Stimulated activated CD4-positive, alpha-beta T cell treated with anti-CD3 and anti-CD28 coated beads, Interleukin-4, amount 100 ng/mL, for 48 hours (primary cell): Measurements from ENCODE around the gene SCYGR2.
"Not testable (repeated sequence)": the region's sequence is repeated elsewhere in the genome, so short reads cannot be mapped to it uniquely, and the experiment has no call there.

Experiments used
- DNase-seq, 2 donors: peaks; one replicate each; pipeline ENCODE4 v3.0.0-alpha.2; 2020; ENCODE audit warnings: low read depth in 2 of 2

The SCYGR2 gene, protein sequence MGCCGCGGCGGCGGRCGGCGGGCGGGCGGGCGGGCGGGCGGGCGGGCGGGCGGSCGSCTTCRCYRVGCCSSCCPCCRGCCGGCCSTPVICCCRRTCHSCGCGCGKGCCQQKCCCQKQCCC

DNA sequence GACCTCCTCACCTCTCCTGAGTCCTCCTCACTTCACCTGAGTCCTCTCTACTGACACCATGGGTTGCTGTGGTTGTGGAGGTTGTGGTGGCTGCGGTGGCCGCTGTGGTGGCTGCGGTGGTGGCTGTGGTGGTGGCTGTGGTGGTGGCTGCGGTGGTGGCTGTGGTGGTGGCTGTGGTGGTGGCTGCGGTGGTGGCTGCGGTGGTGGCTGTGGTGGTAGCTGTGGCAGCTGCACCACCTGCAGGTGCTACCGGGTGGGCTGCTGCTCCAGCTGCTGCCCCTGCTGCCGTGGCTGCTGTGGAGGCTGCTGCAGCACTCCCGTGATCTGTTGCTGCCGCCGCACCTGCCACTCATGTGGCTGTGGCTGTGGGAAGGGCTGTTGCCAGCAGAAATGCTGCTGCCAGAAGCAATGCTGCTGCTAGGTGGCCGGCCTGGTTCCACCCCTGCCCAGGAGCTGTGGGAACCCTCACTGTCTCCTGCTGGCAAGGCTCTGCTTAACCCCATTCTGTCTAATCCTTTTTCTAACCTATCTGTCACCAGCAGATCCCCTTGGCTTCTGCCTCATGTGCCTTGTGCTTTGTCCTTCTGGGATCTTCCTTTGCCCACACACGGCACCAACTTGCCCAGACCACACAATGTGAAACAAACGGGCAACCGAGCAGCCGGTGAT is at the start of gene SCYGR2:
Gene SCYGR2 (plus strand): TSS at position 59 of the 669 bp plus-strand sequence. CDS start 0 bp downstream, at position 59.
- DNase-seq: not testable (repeated sequence)

DNA sequence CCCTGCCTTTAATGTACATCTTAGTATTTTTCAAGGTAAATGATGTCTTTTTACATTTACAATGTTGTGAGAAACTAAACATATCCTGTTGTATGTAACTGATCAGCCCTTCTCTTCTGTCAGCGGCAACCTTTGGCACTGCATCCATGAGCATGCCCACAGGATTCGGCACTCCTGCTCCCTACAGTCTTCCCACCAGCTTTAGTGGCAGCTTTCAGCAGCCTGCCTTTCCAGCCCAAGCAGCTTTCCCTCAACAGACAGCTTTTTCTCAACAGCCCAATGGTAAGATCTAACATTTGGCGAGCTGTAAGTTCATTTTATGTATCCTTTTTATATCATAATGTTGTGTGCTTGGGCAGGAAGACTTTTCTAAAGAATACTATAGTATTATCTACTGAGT is 46.9 kb upstream of the SCYGR2 start:
- no peak for DNase-seq

DNA sequence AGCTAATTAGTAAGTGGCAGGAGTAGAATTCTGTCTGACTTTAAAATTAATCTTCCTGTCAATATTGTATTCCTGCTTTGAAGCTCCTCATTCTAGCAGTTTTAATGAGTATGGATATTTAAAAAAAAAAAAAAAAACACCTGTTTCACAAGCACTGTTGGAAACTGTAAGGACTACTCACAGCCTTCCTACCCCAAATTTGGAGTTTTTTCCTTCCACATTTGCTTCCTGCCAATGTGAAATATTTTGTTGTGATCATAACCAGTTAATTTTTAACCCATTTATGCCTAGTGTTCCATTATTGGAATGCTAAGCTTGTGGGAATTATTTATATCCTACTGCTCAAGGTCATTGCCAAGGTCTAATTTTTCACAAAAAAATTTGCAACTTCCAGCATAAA is 36.1 kb upstream of the SCYGR2 start:
- DNase-seq: no peak

DNA sequence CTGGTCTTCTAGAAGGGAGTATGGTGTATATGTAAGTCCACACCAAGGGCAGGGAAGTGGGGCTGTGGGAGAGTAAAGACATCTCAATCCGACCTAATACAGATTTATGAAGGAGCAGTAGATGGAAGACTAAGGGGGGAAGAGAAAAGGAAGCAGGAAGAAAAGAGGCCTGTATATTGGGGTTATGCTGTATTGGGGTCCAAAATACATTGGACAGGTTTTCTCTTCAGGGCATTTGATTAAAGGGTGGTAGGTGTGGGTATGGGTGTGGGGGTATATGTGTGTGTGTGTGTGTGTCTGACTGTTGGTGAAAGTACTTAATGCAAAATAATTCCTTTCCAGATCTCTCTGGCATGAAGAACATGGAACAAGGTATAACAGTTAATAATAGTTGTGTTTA is 33.6 kb upstream of the SCYGR2 start:
- DNase-seq: no peak

DNA sequence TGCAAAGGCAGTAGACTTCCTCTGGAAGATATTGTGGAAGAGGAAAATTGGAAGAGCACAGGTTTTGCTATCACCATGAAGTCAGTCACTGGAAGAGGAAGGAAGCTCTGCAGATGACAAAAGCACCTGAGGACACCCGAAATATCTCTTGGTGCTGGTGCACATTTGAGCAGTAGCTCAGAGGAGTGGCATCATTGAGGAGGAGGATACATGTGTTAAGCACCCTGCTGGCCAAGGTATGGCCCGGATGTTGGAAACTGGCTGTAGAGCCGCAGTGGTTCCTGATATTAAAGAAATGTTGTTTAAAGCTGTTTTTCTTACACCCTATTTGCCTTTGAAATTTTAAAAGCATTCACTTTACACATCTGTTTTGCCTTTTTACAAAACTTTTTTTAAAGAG is 32.7 kb upstream of the SCYGR2 start:
- no peak for DNase-seq

DNA sequence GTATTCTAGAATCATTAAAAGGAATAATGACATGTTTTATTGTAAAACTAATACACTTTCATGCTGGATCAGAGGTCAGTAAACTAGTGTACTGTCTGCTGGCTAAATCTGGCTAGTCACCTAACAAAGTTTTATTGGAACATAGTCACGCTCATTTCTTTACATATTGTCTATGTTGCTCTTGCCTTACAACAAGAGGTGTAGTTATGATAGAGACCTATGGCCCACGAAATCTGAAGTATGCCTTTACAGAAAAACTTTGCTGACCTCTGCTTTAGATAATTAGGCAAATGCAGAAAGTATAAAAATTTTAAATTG is 29.9 kb upstream of the SCYGR2 start:
- no peak for DNase-seq

DNA sequence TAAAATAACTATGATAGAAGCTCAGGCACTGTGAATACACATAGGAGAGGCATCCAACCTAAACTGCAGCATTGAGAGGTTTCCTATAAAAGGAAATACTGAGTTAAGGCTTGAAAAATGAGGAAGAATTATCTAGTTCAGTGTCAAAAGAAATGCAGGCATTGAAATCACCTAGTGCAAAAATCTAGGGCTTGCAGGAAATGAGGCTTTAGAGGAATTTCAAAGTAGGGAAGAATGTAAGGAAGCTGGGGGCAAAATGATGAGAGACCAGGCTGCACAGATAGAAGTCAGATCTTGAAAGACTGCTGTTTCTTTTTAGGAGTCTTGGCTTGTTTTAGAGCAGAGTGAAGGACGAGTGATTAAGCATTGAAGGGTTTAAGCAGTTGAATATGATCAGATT is 28.1 kb upstream of the SCYGR2 start:
- DNase-seq: no peak

DNA sequence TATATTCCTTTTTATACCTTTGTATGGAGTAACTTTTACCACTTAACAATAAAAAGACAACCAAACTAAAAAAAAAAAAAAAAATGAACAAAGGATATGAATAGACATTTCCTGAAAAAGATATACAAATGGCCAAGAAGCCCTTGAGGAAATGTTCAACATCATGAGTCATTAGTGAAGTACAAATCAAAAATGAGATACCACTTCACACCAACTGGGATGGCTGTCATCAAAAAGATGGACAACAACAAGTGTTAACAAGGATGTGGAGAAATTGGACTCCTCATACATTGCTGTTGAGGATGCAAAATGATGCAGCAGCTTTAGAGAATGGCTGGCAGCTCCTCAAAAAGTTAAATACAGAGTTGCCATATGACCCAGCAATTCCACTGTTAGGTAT is 22.6 kb upstream of the SCYGR2 start:
- DNase-seq: no peak

DNA sequence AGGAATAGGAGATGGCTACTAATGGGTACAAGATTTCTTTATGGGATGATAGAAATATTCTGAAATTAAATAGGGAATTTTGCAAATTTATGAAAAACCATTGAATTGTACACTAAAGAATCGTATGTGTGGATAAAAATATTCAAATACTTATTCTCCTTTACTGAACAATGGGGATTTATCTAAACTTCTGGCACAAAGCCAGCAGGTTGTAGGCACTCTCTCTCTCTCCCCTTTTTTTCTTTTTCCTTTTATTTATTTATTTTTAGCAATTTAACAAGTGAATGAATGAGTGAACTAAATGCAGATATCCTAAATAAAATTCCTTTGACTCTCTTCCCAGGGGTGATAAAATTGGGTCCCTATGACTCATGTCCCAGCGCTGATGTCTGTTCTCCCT is 21.9 kb upstream of the SCYGR2 start:
- no peak for DNase-seq

DNA sequence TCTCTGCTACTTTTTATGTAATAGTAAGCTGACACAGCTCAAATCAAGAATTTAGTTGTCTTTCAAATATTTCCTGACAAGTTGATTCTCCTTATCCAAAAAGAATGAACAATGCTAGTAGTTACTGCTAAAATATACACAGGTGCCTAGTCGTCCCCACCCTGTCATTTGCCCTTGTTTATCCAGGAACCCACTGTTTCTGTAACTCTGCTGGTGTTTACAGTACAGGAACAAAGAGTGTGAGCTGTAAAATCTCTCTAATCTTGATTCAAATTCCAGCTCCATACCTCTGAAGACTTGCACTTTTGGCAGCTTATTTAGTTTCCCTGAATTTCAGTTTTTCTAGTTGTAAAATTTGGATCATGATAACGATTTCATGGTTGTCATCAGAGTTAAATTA is 21.1 kb upstream of the SCYGR2 start:
- DNase-seq: no peak

DNA sequence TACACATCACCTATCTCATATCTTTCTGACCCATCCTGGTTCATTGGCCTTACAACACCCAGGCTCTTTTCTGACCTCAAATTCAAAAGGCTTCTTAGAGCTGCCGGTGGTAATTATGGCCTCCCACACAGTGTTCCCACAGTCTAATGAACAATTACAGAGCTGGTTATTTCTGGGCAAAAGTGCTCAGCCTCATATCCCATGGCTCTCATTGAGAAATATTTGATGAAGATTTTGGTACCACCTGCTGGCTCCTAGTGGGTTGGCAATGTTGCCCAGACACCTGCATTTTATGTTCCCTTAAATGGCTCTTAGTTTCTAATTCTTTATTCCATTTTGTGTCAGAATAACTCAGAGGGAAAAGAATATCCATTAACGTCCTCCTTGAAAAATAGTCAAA is 20.1 kb upstream of the SCYGR2 start:
- no peak for DNase-seq

DNA sequence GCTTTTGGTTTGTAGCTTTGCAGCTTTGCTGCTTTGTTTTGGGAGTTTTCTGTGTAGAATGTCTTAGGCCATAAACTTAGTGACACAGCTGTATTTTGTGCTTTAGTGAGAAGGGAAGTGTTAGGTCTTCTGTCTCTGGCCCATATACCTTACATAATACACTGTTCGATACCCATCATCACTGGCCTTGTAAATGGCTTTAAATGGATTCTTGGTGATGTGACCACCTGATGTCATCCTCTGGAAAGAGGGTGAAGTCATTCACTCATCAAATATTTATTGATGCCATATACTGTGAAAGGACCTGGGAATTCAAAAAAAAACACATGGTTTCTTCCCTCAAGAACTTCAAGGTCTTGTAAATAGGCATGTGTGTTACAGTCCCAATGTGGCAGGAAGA is 18.9 kb upstream of the SCYGR2 start:
- DNase-seq: no peak

DNA sequence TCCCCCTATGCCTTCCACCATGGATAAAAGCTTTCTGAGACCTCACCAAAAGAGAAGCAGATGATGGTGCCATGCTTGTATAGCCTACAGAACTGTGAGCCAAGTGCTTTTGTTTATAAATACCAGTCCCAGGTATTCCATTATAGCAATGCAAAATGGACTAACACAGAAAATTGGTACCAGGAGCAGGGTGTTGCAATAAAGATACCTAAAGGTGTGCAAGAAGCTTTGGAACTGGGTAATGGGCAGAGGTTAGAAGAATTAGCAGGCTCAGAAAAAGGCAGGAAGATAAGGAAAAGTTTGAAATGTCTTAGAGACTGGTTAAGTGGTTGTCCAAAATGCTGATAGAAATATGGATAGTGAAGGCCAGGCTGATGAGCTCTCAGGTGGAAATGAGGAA is 16.3 kb upstream of the SCYGR2 start:
- no peak for DNase-seq

DNA sequence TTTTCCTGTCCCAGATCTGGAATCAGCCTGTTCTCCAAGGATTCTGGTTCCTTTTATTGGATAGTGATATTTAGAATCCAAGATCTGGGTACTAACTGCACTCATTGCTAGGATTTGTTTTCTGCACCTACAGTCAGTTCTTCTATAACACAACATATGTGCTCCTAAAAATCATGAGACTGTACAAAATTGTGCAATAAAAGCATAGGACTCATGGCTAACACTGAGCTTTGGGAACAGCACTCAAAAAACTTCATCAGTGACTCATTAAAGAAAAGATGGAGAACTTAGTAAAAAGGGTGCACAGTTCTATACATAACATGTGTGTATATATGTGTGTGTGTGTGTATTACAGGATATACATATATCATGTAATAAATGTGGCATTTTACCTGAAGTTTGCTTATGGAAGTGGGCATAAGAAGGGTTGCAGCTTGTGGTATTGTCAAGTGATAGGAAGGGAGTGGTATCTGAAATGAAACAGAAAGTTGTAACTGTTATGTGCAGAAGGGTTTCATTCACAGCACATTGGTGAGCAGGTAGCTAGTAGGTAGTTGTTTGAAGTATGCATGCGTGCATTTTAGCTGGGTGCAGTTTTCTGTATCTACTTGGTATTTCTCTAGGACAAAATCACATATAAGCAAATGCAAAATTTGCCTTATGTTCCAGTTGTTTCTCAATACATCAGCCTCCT is 5.9 kb upstream of the SCYGR2 start:
- no peak for DNase-seq

DNA sequence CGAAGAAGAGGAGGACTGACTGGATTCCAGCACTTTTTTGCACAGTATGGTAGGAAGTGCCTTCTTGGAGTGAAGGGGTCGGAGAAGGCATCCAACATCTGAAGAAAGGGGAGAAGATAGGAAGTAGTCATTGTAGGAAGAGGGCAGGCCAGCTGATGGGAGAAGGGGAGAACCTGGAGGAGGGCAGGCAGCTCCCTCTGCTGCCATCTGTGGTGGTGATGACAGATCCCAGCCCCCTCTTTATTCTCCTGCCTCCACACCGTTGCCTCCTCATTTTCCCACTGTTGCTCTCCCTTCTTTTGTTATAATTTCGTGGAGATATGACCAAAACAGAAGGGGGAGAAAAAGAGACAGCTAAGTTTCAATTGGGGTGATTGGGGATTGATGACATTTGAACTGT is 2.9 kb upstream of the SCYGR2 start:
- DNase-seq: no peak

DNA sequence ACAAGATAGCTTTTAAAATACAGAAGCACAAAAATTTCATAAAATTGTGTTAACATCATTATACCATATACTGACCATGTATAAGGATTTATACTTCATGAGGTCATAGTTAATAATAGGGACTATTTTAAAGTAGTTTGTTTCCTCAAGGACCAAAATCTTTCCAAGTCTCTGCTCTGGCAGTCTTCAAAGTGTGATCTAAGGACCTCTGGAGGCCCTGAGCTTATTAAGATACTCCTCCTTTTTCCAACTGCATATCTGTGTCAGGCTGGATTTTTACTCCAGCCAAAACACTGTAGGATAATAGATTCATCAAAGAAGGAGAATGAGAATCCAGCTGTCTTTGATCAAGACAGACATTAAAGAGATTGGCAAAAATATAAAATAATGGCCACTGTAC is 1.7 kb upstream of the SCYGR2 start:
- DNase-seq: no peak

DNA sequence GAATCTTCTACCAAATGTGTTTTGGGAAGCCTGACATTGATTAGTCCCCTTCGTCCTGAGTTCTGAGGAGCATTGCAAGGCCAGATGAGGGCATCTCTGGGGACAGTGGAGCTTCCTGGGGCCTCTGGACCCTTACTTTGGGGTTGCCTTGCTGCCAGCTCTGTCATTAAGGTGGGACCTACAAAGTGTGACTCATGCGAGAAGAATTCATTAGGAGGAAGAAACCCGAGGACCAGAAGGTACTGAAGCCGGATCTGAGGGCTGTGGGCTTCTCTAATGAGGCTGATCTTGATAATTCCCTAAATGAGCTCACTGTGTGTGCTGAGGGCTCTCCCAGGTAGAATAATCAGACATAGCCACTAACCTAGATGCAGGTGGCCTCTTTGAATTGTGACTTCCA is 695 bp upstream of the SCYGR2 start:
- DNase-seq: no peak

DNA sequence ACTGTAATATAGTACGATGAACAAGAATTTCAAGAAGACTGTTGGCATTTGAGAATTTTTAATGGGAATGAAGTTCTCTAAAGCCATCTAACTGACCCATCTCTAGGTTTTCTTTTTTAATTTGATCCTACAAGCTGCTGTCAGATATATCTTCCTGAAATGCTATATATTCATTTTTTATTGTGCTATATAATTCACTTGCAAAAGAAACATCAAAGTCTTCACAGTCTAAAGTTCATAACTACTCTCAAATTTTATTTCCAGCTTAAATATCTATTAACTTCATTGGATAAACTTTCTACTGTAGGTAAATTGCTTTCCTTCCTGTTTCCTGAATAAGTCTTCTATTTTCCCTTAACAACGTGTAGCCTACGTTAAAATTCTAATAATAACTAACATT is 3.7 kb downstream of the SCYGR2 start:
- DNase-seq: no peak

DNA sequence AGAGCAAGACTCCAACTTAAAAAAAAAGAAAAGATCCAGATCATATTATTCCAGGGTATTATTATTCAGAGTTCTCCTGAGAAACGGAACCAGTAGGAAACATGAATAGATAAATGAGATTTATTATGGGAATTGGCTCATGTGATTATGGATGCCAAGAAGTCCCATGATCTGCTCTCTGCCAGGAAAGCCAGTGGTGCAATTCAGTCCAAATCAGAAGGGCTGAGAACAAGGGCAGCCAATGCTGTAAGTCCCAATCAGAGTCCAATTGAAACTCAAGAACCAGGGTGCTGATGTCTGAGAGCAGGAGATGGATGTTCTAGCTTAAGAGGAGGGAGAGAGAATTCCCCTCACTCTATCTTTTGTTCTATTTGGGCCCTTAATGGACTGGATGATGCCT is 7.8 kb downstream of the SCYGR2 start:
- DNase-seq: no peak

DNA sequence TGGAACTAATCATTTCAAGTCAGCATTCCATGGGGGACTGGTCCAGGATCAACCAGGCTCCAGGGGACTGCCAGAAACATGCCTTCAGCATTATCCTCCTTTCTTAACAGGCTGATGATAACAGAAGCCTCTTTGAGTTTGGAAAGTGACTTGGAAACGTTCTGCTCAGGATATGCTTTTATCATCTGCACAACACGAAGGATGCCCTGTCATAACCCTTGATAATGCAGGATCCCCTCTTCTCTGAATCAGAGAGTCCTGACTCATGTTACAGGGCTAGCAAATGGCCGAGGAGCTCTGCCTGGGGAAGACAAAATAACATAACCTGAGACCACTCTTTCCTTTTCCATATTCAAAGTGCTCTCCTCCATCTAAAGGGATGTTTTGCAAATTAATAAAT is 9.2 kb downstream of the SCYGR2 start:
- DNase-seq: no peak

DNA sequence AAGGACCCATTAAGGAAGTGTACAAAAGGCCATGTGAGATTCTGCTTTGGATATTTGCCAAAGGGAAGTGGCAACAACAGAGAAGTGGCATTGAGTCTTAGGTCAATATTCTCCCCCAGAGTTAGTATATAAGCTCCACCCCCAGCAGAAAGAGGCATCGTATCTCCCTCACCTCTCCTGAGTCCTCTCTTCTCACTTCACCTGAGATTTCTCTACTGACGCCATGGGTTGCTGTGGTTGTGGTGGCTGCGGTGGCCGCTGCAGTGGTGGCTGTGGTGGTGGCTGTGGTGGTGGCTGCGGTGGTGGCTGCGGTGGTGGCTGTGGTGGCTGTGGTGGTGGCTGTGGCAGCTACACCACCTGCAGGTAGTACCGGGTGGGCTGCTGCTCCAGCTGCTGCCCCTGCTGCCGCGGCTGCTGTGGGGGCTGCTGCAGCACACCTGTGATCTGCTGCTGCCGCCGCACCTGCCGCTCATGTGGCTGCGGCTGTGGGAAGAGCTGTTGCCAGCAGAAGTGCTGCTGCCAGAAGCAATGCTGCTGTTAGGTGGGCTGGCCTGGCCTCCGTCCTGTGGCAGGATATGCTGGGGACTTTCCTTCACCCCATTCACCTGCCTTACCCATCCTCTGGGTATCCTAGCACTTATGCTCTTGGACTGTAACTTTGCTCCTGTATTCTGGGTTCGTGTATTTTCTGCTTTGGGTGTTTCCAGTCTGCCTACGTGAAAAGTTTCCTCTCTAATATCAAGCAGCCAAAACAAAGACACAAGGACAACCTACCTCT is 10.1 kb downstream of the SCYGR2 start:
- DNase-seq: no peak

DNA sequence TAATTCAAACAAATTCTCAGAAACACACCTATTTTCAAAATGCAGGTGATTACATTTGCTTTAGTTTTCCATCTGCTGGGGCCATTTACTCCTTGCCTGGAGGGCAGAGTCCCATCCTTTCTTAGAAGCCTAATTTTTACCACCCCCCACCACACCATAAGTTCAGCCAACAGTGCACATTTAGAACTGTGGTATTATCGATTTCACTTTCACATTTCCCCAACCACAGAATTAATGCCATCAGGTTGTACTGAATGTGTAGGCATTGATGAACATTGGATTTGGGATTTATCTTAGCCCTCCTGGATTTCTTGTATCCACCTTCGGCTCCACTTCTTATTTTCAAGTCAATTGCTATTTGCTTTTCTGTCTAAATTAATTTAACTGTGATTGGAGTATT is 11.4 kb downstream of the SCYGR2 start:
- DNase-seq: no peak
